ENCODE results near the gene GYG1.

Gene GYG1

GRCh38 chr3:149011676-149012075, 20.3 kb downstream of the GYG1 start:
- Histone ChIP-seq H3K4me3 (ENCODE audit: low read depth, low read length, poor library complexity, severe bottlenecking) (no peak overlapping the region), H3K36me3 (ENCODE audit: insufficient read depth, low read length) (peaks cover 85% of the 10 kb centered on the region), H4K20me1 (ENCODE audit: insufficient read depth, low read length) (no peaks in the 10 kb centered on the region), H3K27me3 (ENCODE audit: insufficient read depth, low read length) (no peaks in the 10 kb centered on the region), H2AFZ (ENCODE audit: low read length) (no peak overlapping the region), H3K9me2 (ENCODE audit: low read depth, low read length) (no peaks in the 10 kb centered on the region), H3K27ac (ENCODE audit: low read depth, low read length, poor library complexity, severe bottlenecking) (no peak overlapping the region), H3K79me2 (ENCODE audit: insufficient read depth, low read length) (no peaks in the 10 kb centered on the region), H3K4me2 (ENCODE audit: low read length) (no peak overlapping the region), H3K4me1 (ENCODE audit: insufficient read depth, low read length, severe bottlenecking) (no peaks in the 10 kb centered on the region), H3K9me3 (ENCODE audit: low read length) (no peaks in the 10 kb centered on the region), H3K9ac (ENCODE audit: low read length) (no peak overlapping the region), H3F3A (ENCODE audit: insufficient read depth, low read length) (no peaks in the 10 kb centered on the region)
- no peak for TF ChIP-seq EZH2 (IDR thresholded peaks at IDR 0.05; ENCODE audit: borderline replicate concordance, low read length)
- TF ChIP-seq CTCF (IDR thresholded peaks at IDR 0.05; ENCODE audit: low read length) = no peak

GRCh38 chr3:149013726-149014125, 22.4 kb downstream of the GYG1 start:
- H3K4me3 ChIP-seq (ENCODE audit: low read depth, low read length, poor library complexity, severe bottlenecking) = no peak overlapping the region
- H3K9me3 ChIP-seq (ENCODE audit: low read length) = no peaks in the 10 kb centered on the region
- H4K20me1 ChIP-seq (ENCODE audit: insufficient read depth, low read length) = no peaks in the 10 kb centered on the region
- peaks cover 73% of the 10 kb centered on the region for H3K36me3 ChIP-seq (ENCODE audit: insufficient read depth, low read length)
- H3K4me2 ChIP-seq (ENCODE audit: low read length) = no peak overlapping the region
- no peaks in the 10 kb centered on the region for H3K4me1 ChIP-seq (ENCODE audit: insufficient read depth, low read length, severe bottlenecking)
- no peaks in the 10 kb centered on the region for H3F3A ChIP-seq (ENCODE audit: insufficient read depth, low read length)
- no peaks in the 10 kb centered on the region for H3K27me3 ChIP-seq (ENCODE audit: insufficient read depth, low read length)
- H3K27ac ChIP-seq (ENCODE audit: low read depth, low read length, poor library complexity, severe bottlenecking) = no peak overlapping the region
- H3K79me2 ChIP-seq (ENCODE audit: insufficient read depth, low read length) = no peaks in the 10 kb centered on the region
- no peak overlapping the region for H3K9ac ChIP-seq (ENCODE audit: low read length)
- no peak overlapping the region for H2AFZ ChIP-seq (ENCODE audit: low read length)
- no peaks in the 10 kb centered on the region for H3K9me2 ChIP-seq (ENCODE audit: low read depth, low read length)
- TF ChIP-seq EZH2 (IDR thresholded peaks at IDR 0.05; ENCODE audit: borderline replicate concordance, low read length) (no peak), CTCF (IDR thresholded peaks at IDR 0.05; ENCODE audit: low read length) (no peak)

- Histone ChIP-seq H3K9ac (ENCODE audit: low read length) (no peak overlapping the region), H3K27ac (ENCODE audit: low read depth, low read length, poor library complexity, severe bottlenecking) (no peak overlapping the region), H3K9me3 (ENCODE audit: low read length) (no peaks in the 10 kb centered on the region), H3K79me2 (ENCODE audit: insufficient read depth, low read length) (no peaks in the 10 kb centered on the region), H3K4me1 (ENCODE audit: insufficient read depth, low read length, severe bottlenecking) (no peaks in the 10 kb centered on the region), H4K20me1 (ENCODE audit: insufficient read depth, low read length) (no peaks in the 10 kb centered on the region), H3K9me2 (ENCODE audit: low read depth, low read length) (no peaks in the 10 kb centered on the region), H3F3A (ENCODE audit: insufficient read depth, low read length) (no peaks in the 10 kb centered on the region), H3K4me3 (ENCODE audit: low read depth, low read length, poor library complexity, severe bottlenecking) (no peak overlapping the region), H3K27me3 (ENCODE audit: insufficient read depth, low read length) (no peaks in the 10 kb centered on the region), H2AFZ (ENCODE audit: low read length) (no peak overlapping the region), H3K36me3 (ENCODE audit: insufficient read depth, low read length) (peaks cover 74% of the 10 kb centered on the region), H3K4me2 (ENCODE audit: low read length) (no peak overlapping the region)
- TF ChIP-seq EZH2 (IDR thresholded peaks at IDR 0.05; ENCODE audit: borderline replicate concordance, low read length) (no peak), CTCF (IDR thresholded peaks at IDR 0.05; ENCODE audit: low read length) (no peak)
These were observed 24.1 kb downstream of the GYG1 start for GRCh38 chr3:149015393-149015792.
